ENCODE results near the gene HELZ.
"Not testable (repeated sequence)": the region's sequence is repeated elsewhere in the genome, so short reads cannot be mapped to it uniquely, and the experiment has no call there.

The HELZ gene

GRCh38 chr17:67129283-67129682 lies 115.7 kb downstream of the HELZ start:
- DNase-seq, result no peak
- Histone ChIP-seq H3K4me1 (no peaks in the 10 kb centered on the region), H3K36me3 (peaks cover 12 to 39% (median 14%) of the 10 kb centered on the region in 3 donors), H3K9me3 (no peaks in the 10 kb centered on the region), H3K27ac (no peak overlapping the region), H3K4me3 (no peak overlapping the region), H3K27me3 (no peaks in the 10 kb centered on the region)
- TF ChIP-seq CTCF (IDR thresholded peaks at IDR 0.05), result no peak
- intact Hi-C loops (cut with DNase I; ENCODE audit: low total_unique reads), result no loop called here

- TF ChIP-seq CTCF (IDR thresholded peaks at IDR 0.05), result no peak
- Histone ChIP-seq H3K27me3 (no peaks in the 10 kb centered on the region), H3K4me3 (no peak overlapping the region), H3K27ac (no peak overlapping the region), H3K9me3 (no peaks in the 10 kb centered on the region), H3K4me1 (no peaks in the 10 kb centered on the region), H3K36me3 (peaks cover 9 to 37% (median 16%) of the 10 kb centered on the region in 3 donors)
- no peak for DNase-seq
- intact Hi-C loops (cut with DNase I; ENCODE audit: low total_unique reads), result no loop called here
Measured at GRCh38 chr17:67128700-67129099, 116.3 kb downstream of the HELZ start.

GRCh38 chr17:67127925-67128324 lies 117.1 kb downstream of the HELZ start:
- DNase-seq, result no peak
- peaks cover 5 to 38% (median 17%) of the 10 kb centered on the region in 3 donors for H3K36me3 ChIP-seq
- no peak overlapping the region for H3K27ac ChIP-seq
- no peak for TF ChIP-seq CTCF (IDR thresholded peaks at IDR 0.05)
- no peaks in the 10 kb centered on the region for H3K9me3 ChIP-seq
- no peaks in the 10 kb centered on the region for H3K27me3 ChIP-seq
- no peak overlapping the region for H3K4me3 ChIP-seq
- H3K4me1 ChIP-seq, result no peaks in the 10 kb centered on the region
- intact Hi-C loops (cut with DNase I; ENCODE audit: low total_unique reads), result no loop called here

DNA sequence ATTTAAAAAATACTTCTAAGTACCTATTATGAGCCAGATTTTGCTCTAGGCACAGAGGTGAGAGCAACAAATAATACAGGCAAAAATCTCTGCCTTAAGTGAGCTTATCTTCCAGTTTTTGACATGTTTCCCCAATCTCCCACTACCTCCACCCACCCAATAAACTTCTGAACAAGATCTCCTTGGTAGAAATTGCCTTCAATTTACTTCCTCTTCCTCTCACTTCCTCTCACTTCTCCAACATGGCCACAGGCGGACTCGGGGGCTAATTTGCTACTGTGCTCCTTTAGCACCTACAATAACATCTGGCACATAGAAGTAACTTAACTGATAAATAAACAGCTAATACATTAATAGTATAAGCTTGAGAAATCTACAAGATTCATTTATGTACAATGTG lies 118.0 kb downstream of the HELZ start:
- no peak for TF ChIP-seq CTCF (IDR thresholded peaks at IDR 0.05)
- no peak for DNase-seq
- H3K4me3 ChIP-seq, result no peak overlapping the region
- peaks cover 5 to 42% (median 17%) of the 10 kb centered on the region in 3 donors for H3K36me3 ChIP-seq
- no peaks in the 10 kb centered on the region for H3K9me3 ChIP-seq
- no peaks in the 10 kb centered on the region for H3K27me3 ChIP-seq
- H3K4me1 ChIP-seq, result peaks cover 0 to under 1% (median 0%) of the 10 kb centered on the region in 4 donors
- intact Hi-C loops (cut with DNase I; ENCODE audit: low total_unique reads), result no loop called here
- no peak overlapping the region for H3K27ac ChIP-seq

- H3K27me3 ChIP-seq; H3K9me3 ChIP-seq; H3K4me1 ChIP-seq; DNase-seq; intact Hi-C loops (cut with DNase I; ENCODE audit: low total_unique reads); H3K27ac ChIP-seq; H3K4me3 ChIP-seq: not testable (repeated sequence)
- peaks cover 5 to 43% (median 17%) of the 10 kb centered on the region in 3 donors for H3K36me3 ChIP-seq
Measured at GRCh38 chr17:67126543-67126942, 118.5 kb downstream of the HELZ start.

DNA sequence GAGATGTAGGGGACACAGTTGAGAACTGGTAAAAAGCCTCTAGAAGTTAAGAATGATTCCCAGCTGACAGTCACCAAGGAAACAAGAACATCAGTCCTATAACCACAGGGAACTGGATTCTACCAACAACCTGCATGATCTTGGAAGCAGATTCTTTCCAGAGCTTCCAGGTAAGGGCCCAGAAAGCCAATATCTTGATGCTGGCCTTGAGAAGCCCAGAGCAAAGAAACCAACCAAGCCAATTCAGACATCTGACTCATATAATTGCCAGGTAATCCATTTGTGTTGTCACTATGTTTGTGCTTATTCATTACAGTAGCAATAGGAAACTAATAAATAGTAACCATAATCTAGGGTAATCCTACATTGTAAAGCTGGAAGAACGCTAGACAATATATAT lies 119.1 kb downstream of the HELZ start:
- Histone ChIP-seq H3K27ac (no peak overlapping the region), H3K4me1 (peaks cover 0 to 11% (median 0%) of the 10 kb centered on the region in 4 donors), H3K36me3 (peaks cover 5 to 43% (median 17%) of the 10 kb centered on the region in 3 donors), H3K4me3 (no peak overlapping the region), H3K9me3 (no peaks in the 10 kb centered on the region), H3K27me3 (no peaks in the 10 kb centered on the region)
- no peak for DNase-seq
- TF ChIP-seq CTCF (IDR thresholded peaks at IDR 0.05), result no peak
- intact Hi-C loops (cut with DNase I; ENCODE audit: low total_unique reads), result no loop called here
